Measurements from ENCODE around the gene PRAME. TPM values are rescaled to one million over a fixed set of nuclear protein-coding genes. Genes with fewer than 3 reads are reported as not detected.

PRAME gene
- total RNA-seq, 1 donor from 2014 or later, result not detected

GRCh38 chr22:22531770-22532546, 27.1 kb downstream of the PRAME start:
- Histone ChIP-seq H3K4me3 (no peak overlapping the region), H3K9me3 (no peaks in the 10 kb centered on the region), H3K27ac (no peak overlapping the region), H3K27me3 (no peaks in the 10 kb centered on the region), H3K36me3 (no peaks in the 10 kb centered on the region), H3K4me1 (no peaks in the 10 kb centered on the region)
- TF ChIP-seq POLR2A (IDR thresholded peaks at IDR 0.05), result no peak
- TF ChIP-seq POLR2AphosphoS5 (IDR thresholded peaks at IDR 0.05; ENCODE audit: insufficient read depth in 1 of 2, low read depth in 1 of 2), result no peak
- TF ChIP-seq CTCF (IDR thresholded peaks at IDR 0.05), result no peak
- DNase-seq (ENCODE audit: extremely low spot score in 2 of 2), result no peak
- intact Hi-C loops (cut with DNase I), result loop anchor here (5.0 kb wide), 1 partner anchor 640 kb away; no protein-coding TSS in a partner anchor

- Histone ChIP-seq H3K27ac (no peak overlapping the region), H3K27me3 (no peaks in the 10 kb centered on the region), H3K4me3 (no peak overlapping the region), H3K9me3 (no peaks in the 10 kb centered on the region), H3K4me1 (no peaks in the 10 kb centered on the region), H3K36me3 (no peaks in the 10 kb centered on the region)
- no peak for DNase-seq (ENCODE audit: extremely low spot score in 2 of 2)
- intact Hi-C loops (cut with DNase I), result no loop called here
- TF ChIP-seq CTCF (IDR thresholded peaks at IDR 0.05) (no peak), POLR2AphosphoS5 (IDR thresholded peaks at IDR 0.05; ENCODE audit: insufficient read depth in 1 of 2, low read depth in 1 of 2) (no peak), POLR2A (IDR thresholded peaks at IDR 0.05) (no peak)
Measured at GRCh38 chr22:22528780-22529179, 30.3 kb downstream of the PRAME start.

- DNase-seq (ENCODE audit: extremely low spot score in 2 of 2), result no peak
Measured at GRCh38 chr22:22527312-22527711, 31.8 kb downstream of the PRAME start.

GRCh38 chr22:22526125-22526912, 32.7 kb downstream of the PRAME start:
- no peak for DNase-seq (ENCODE audit: extremely low spot score in 2 of 2)
- H3K27ac ChIP-seq, result no peak overlapping the region
- H3K36me3 ChIP-seq, result no peaks in the 10 kb centered on the region
- H3K27me3 ChIP-seq, result no peaks in the 10 kb centered on the region
- no peaks in the 10 kb centered on the region for H3K4me1 ChIP-seq
- TF ChIP-seq POLR2AphosphoS5 (IDR thresholded peaks at IDR 0.05; ENCODE audit: insufficient read depth in 1 of 2, low read depth in 1 of 2) (no peak), POLR2A (IDR thresholded peaks at IDR 0.05) (no peak), CTCF (IDR thresholded peaks at IDR 0.05) (no peak)
- H3K4me3 ChIP-seq, result no peak overlapping the region
- intact Hi-C loops (cut with DNase I), result no loop called here
- H3K9me3 ChIP-seq, result no peaks in the 10 kb centered on the region

More at GRCh38 chr22:22527312-22527711, 31.8 kb downstream of the PRAME start:
- Histone ChIP-seq H3K9me3 (no peaks in the 10 kb centered on the region), H3K4me3 (no peak overlapping the region), H3K36me3 (no peaks in the 10 kb centered on the region), H3K4me1 (no peaks in the 10 kb centered on the region), H3K27ac (no peak overlapping the region), H3K27me3 (no peaks in the 10 kb centered on the region)
- intact Hi-C loops (cut with DNase I), result no loop called here
- no peak for TF ChIP-seq POLR2AphosphoS5 (IDR thresholded peaks at IDR 0.05; ENCODE audit: insufficient read depth in 1 of 2, low read depth in 1 of 2)
- TF ChIP-seq POLR2A (IDR thresholded peaks at IDR 0.05), result no peak
- no peak for TF ChIP-seq CTCF (IDR thresholded peaks at IDR 0.05)
